K562 (cell line): ENCODE measurements around the gene ABCB10. TPM values are rescaled to one million over a fixed set of nuclear protein-coding genes. Genes with fewer than 3 reads are reported as not detected.

Experiments used
- ARID2 ChIP-seq: fragments of 450-650 bp; IDR thresholded peaks from 2 replicates; pipeline ENCODE4 v1.6.1; 2017; ENCODE audit warnings: antibody characterized with exemption, mild to moderate bottlenecking
- BRCA1 ChIP-seq, 2 experiments: fragments of 450-650 bp in 1 of 2; sonication (generic) in 1 of 2; formaldehyde crosslinking in 1 of 2; IDR thresholded peaks; 2 replicates each; pipeline versions ENCODE4 v1.5.0 to v1.6.1; 2017 to 2020; ENCODE audit warnings: mild to moderate bottlenecking in 1 of 2, missing genetic modification reagents in 1 of 2
- CCNT2 ChIP-seq: IDR thresholded peaks from 2 replicates; pipeline ENCODE4 v1.6.1; 2011; ENCODE audit warnings: borderline replicate concordance, low read depth, mild to moderate bottlenecking, moderate library complexity, mixed read lengths, low read length; ENCODE audit not compliant: insufficient read length; ENCODE audit errors: extremely low read depth
- CTCF ChIP-seq, 3 experiments: IDR thresholded peaks in 2 of 3; conservative IDR thresholded peaks in 1 of 3; 2 replicates each; pipeline ENCODE4 v1.5.1; 2011 to 2012; ENCODE audit warnings: low read length in 3 of 3, mild to moderate bottlenecking in 3 of 3, control low read depth in 2 of 3, improper control_type of control experiment in 1 of 3, inconsistent platforms in 1 of 3, low read depth in 1 of 3, mixed read lengths in 1 of 3, moderate library complexity in 1 of 3; ENCODE audit not compliant: insufficient read depth in 2 of 3
- E2F8 ChIP-seq: fragments of 450-650 bp; IDR thresholded peaks from 2 replicates; pipeline ENCODE4 v1.7.1; 2018; ENCODE audit warnings: mild to moderate bottlenecking, low read depth; ENCODE audit not compliant: partially characterized antibody
- ELF1 ChIP-seq: fragments of 200-800 bp; sonication (Bioruptor generic); IDR thresholded peaks from 2 replicates; pipeline ENCODE4 v1.6.1; 2016; ENCODE audit warnings: missing genetic modification characterization, missing compliant biosample characterization
- FIP1L1 ChIP-seq: fragments of 200-400 bp; formaldehyde crosslinking; IDR thresholded peaks from 2 replicates; pipeline ENCODE4 v1.6.1; 2018; ENCODE audit warnings: mild to moderate bottlenecking, low read depth, low read length; ENCODE audit not compliant: poor library complexity, severe bottlenecking
- NR2C2 ChIP-seq, 2 experiments: fragments of 200-800 bp in 1 of 2; sonication (Bioruptor generic) in 1 of 2; sonication (generic) in 1 of 2; formaldehyde crosslinking in 1 of 2; IDR thresholded peaks; 2 replicates each; pipeline versions ENCODE4 v1.6.1 to v1.8.0; 2016 to 2022; ENCODE audit warnings: mild to moderate bottlenecking in 1 of 2, missing compliant biosample characterization in 1 of 2, missing genetic modification characterization in 1 of 2, missing genetic modification reagents in 1 of 2
- PYGO2 ChIP-seq: fragments of 450-650 bp; IDR thresholded peaks from 2 replicates; pipeline ENCODE4 v1.6.1; 2016; ENCODE audit warnings: mild to moderate bottlenecking, missing genetic modification characterization, moderate library complexity, missing compliant biosample characterization
- SIN3A ChIP-seq, 2 experiments: fragments of 150-350 bp in 1 of 2; IDR thresholded peaks; 2 replicates each; pipeline ENCODE4 v1.6.1; 2011 to 2016; ENCODE audit warnings: borderline replicate concordance in 2 of 2, low read depth in 2 of 2, low read length in 2 of 2, mild to moderate bottlenecking in 2 of 2, moderate library complexity in 2 of 2; ENCODE audit not compliant: control insufficient read depth in 1 of 2
- SNIP1 ChIP-seq: fragments of 450-650 bp; IDR thresholded peaks from 2 replicates; pipeline ENCODE4 v1.7.1; 2017; ENCODE audit warnings: low read depth, mild to moderate bottlenecking
- STAT5A ChIP-seq: IDR thresholded peaks from 2 replicates; pipeline ENCODE4 v1.6.1; 2012; ENCODE audit warnings: low read length, inconsistent platforms, borderline replicate concordance
- TCF15 ChIP-seq: fragments of 250-450 bp; sonication (Bioruptor Pico); IDR thresholded peaks from 2 replicates; pipeline ENCODE4 v1.8.0; 2022; ENCODE audit warnings: moderate library complexity, mild to moderate bottlenecking, inconsistent platforms
- ZBTB2 ChIP-seq: fragments of 450-650 bp; IDR thresholded peaks from 2 replicates; pipeline ENCODE4 v1.6.1; 2016; ENCODE audit warnings: antibody characterized with exemption
- ZFPM2 ChIP-seq: fragments of 250-450 bp; sonication (Bioruptor Pico); IDR thresholded peaks from 2 replicates; pipeline ENCODE4 v1.5.1; 2022; ENCODE audit warnings: mild to moderate bottlenecking
- ZNF239 ChIP-seq: fragments of 250-450 bp; sonication (Bioruptor Pico); IDR thresholded peaks from 2 replicates; pipeline ENCODE4 v1.4.0; 2020; ENCODE audit warnings: mild to moderate bottlenecking
- polyA plus RNA-seq, 8 experiments: library from polyadenylated mRNA; depleted of rRNA in 4 of 8; stranded (reverse) in 5 of 8; unstranded in 3 of 8; fragments of >200 nt; fragmentation: Nextera tagmentation in 2 of 8; fragmentation: Illumina TruSeq in 1 of 8; extraction: Ambion mirVana in 2 of 8; extraction: Trizol in 1 of 8; gene quantifications; 2 replicates each; pipeline versions ENCODE4 v1.2.1 to v1.2.3, GENCODE V29; 2011 to 2014; ENCODE audit warnings: inconsistent platforms in 1 of 8, missing spikeins in 1 of 8
- total RNA-seq, 7 experiments: library from RNA; depleted of rRNA in 6 of 7; stranded (reverse); fragments of >200 nt in 6 of 7; fragmentation: Illumina TruSeq in 2 of 7; extraction: Trizol in 2 of 7; gene quantifications; 2 replicates each; pipeline versions ENCODE4 v1.2.1 to v1.2.3, GENCODE V29; 2011 to 2021; ENCODE audit warnings: low replicate concordance in 1 of 7

ABCB10 gene
- total and polyA plus RNA-seq, 9 of the 15 experiments (the other 6 are each of a cell fraction or from before 2014, with no cell fraction given): 12.4 to 54.8 (median 36.4) TPM

GRCh38 chr1:229507951-229508822 lies 50.3 kb downstream of the ABCB10 start, which contains the start of gene NUP133 (continued):
- no peak for TF ChIP-seq NR2C2 (CRISPR knock-in tag; IDR thresholded peaks at IDR 0.05)
- peak; percentile 75 for TF ChIP-seq NR2C2 (tag; IDR thresholded peaks at IDR 0.05)
- TF ChIP-seq ZBTB2: no peak
- TF ChIP-seq TCF15 (CRISPR knock-in tag): no peak
- TF ChIP-seq E2F8: peak; percentile 94
- TF ChIP-seq CCNT2: peak; percentile 90
- no peak for TF ChIP-seq PYGO2 (tag)
- no peak for TF ChIP-seq ZNF239
- no peak for TF ChIP-seq ZFPM2 (CRISPR knock-in tag)
- TF ChIP-seq STAT5A: no peak
- peak; percentile 87 to 88; a peak in 3 of 4 replicates for TF ChIP-seq SIN3A (IDR thresholded peaks at IDR 0.05; ENCODE audit: borderline replicate concordance in 2 of 2, control insufficient read depth in 1 of 2, low read depth in 2 of 2, low read length in 2 of 2)
- no peak for TF ChIP-seq ARID2
- no peak for TF ChIP-seq ELF1 (tag)
- no peak; the same call in 1 of the 2 replicates for TF ChIP-seq SNIP1
- TF ChIP-seq FIP1L1: peak; percentile 83
- no peak for TF ChIP-seq BRCA1 (IDR thresholded peaks at IDR 0.05)
- TF ChIP-seq BRCA1 (CRISPR knock-in tag; IDR thresholded peaks at IDR 0.05): no peak
- TF ChIP-seq CTCF (IDR thresholded peaks at IDR 0.05 in 2 of 3, conservative IDR thresholded peaks at IDR 0.05 in 1 of 3; ENCODE audit: insufficient read depth in 2 of 3, low read depth in 1 of 3, low read length in 3 of 3): no peak
